Activated T-cell treated with anti-CD3 and anti-CD28 coated beads, Interleukin-2, amount 50 U/mL, for 48 hours (primary cell): ENCODE measurements around the gene AIMP1.
"Not testable (repeated sequence)": the region's sequence is repeated elsewhere in the genome, so short reads cannot be mapped to it uniquely, and the experiment has no call there.

Experiments used
- DNase-seq, 2 experiments: peaks; one replicate each; pipeline ENCODE4 v3.0.0-alpha.2; 2020

AIMP1 gene

GRCh38 chr4:106314960-106315359 is 1.4 kb upstream of the AIMP1 start:
- DNase-seq: no peak

GRCh38 chr4:106315476-106315967 is 828 bp upstream of the AIMP1 start:
- peak; percentile 68 to 72 for DNase-seq

- DNase-seq: no peak
These were observed 541 bp downstream of the AIMP1 start for GRCh38 chr4:106316773-106317409.

- DNase-seq: no peak
These were observed 1.5 kb downstream of the AIMP1 start for GRCh38 chr4:106317815-106318214.

GRCh38 chr4:106318511-106318910 is 2.2 kb downstream of the AIMP1 start:
- no peak for DNase-seq

- no peak for DNase-seq
These were observed 3.9 kb downstream of the AIMP1 start for GRCh38 chr4:106320235-106320634.

- not testable (repeated sequence) for DNase-seq
These were observed 4.8 kb downstream of the AIMP1 start for GRCh38 chr4:106321168-106321567.

GRCh38 chr4:106321814-106322213 is 5.5 kb downstream of the AIMP1 start:
- DNase-seq: not testable (repeated sequence)

- DNase-seq: no peak
These were observed 6.8 kb downstream of the AIMP1 start for GRCh38 chr4:106323119-106323518.

GRCh38 chr4:106325800-106326199 is 9.4 kb downstream of the AIMP1 start:
- no peak for DNase-seq

- DNase-seq: no peak
These were observed 12.8 kb downstream of the AIMP1 start for GRCh38 chr4:106329041-106329618.

GRCh38 chr4:106333186-106333585 is 16.8 kb downstream of the AIMP1 start:
- DNase-seq: no peak

GRCh38 chr4:106334741-106335470 is 18.6 kb downstream of the AIMP1 start:
- no peak for DNase-seq

GRCh38 chr4:106336618-106337017 is 20.3 kb downstream of the AIMP1 start:
- no peak for DNase-seq

GRCh38 chr4:106337916-106338315 is 21.6 kb downstream of the AIMP1 start:
- DNase-seq: no peak

GRCh38 chr4:106338671-106339070 is 22.3 kb downstream of the AIMP1 start:
- DNase-seq: no peak

- DNase-seq: no peak
These were observed 23.1 kb downstream of the AIMP1 start for GRCh38 chr4:106339431-106339830.

- no peak for DNase-seq
These were observed 24.4 kb downstream of the AIMP1 start for GRCh38 chr4:106340774-106341173.

GRCh38 chr4:106343865-106344646 is 27.7 kb downstream of the AIMP1 start:
- DNase-seq: no peak

- no peak for DNase-seq
These were observed 28.3 kb downstream of the AIMP1 start for GRCh38 chr4:106344647-106344970.

- no peak for DNase-seq
These were observed 30.8 kb downstream of the AIMP1 start for GRCh38 chr4:106347167-106347566.

- DNase-seq: no peak
These were observed 34.7 kb downstream of the AIMP1 start for GRCh38 chr4:106351016-106351415.

- no peak for DNase-seq
These were observed 37.4 kb downstream of the AIMP1 start for GRCh38 chr4:106353786-106354185.
